DOHH2 (cell line): ENCODE measurements around the gene KIR3DL1.
"Not testable (repeated sequence)": the region's sequence is repeated elsewhere in the genome, so short reads cannot be mapped to it uniquely, and the experiment has no call there.

ENCODE experiments used
- H3F3A ChIP-seq: fragments of 200-600 bp; sonication (generic), shearing (Covaris generic); 2 replicates; pipeline ENCODE4 v1.6.0; 2016; ENCODE audit warnings: antibody characterized with exemption, mild to moderate bottlenecking; ENCODE audit not compliant: control insufficient read depth, insufficient read depth
- H3K27ac ChIP-seq: fragments of 200-600 bp; sonication (generic); 2 replicates; pipeline ENCODE4 v1.5.1; 2014; ENCODE audit warnings: low read depth, mild to moderate bottlenecking, low read length, moderate library complexity
- H3K27me3 ChIP-seq: fragments of 200-600 bp; sonication (generic); 2 replicates; pipeline ENCODE4 v1.6.1; 2014; ENCODE audit warnings: mild to moderate bottlenecking, low read length, mixed read lengths; ENCODE audit not compliant: control insufficient read depth
- H3K36me3 ChIP-seq: fragments of 200-600 bp; sonication (generic); 2 replicates; pipeline ENCODE4 v1.6.1; 2014; ENCODE audit warnings: mild to moderate bottlenecking, low read length, moderate library complexity, mixed read lengths; ENCODE audit not compliant: control insufficient read depth
- H3K4me1 ChIP-seq: fragments of 200-600 bp; sonication (generic); 2 replicates; pipeline ENCODE4 v1.6.1; 2014; ENCODE audit warnings: mild to moderate bottlenecking, low read length, mixed read lengths; ENCODE audit not compliant: control insufficient read depth
- H3K4me2 ChIP-seq: fragments of 200-600 bp; sonication (generic); 2 replicates; pipeline ENCODE4 v1.6.0; 2014; ENCODE audit warnings: mild to moderate bottlenecking, low read length, moderate library complexity
- H3K4me3 ChIP-seq: fragments of 200-600 bp; sonication (generic); 2 replicates; pipeline ENCODE4 v1.5.1; 2014; ENCODE audit warnings: mild to moderate bottlenecking, low read length, mixed read lengths
- H3K79me2 ChIP-seq: fragments of 200-600 bp; sonication (generic); 2 replicates; pipeline ENCODE4 v1.6.1; 2014; ENCODE audit warnings: mild to moderate bottlenecking, low read length, mixed read lengths; ENCODE audit not compliant: control insufficient read depth
- H3K9me2 ChIP-seq: fragments of 200-600 bp; sonication (generic); replicated peaks from 2 replicates; pipeline ENCODE4 v1.6.1; 2014; ENCODE audit warnings: mild to moderate bottlenecking, low read length, mixed read lengths; ENCODE audit not compliant: control insufficient read depth
- H3K9me3 ChIP-seq: fragments of 200-600 bp; sonication (generic); 2 replicates; pipeline ENCODE4 v1.6.1; 2014; ENCODE audit warnings: antibody characterized with exemption, low read length, mixed read lengths; ENCODE audit not compliant: control insufficient read depth, insufficient read depth
- H4K20me1 ChIP-seq: fragments of 200-600 bp; sonication (generic); 2 replicates; pipeline ENCODE4 v1.6.0; 2014; ENCODE audit warnings: low read depth, mild to moderate bottlenecking, antibody characterized with exemption, low read length, moderate library complexity; ENCODE audit not compliant: control insufficient read depth, insufficient read depth
- CTCF ChIP-seq: fragments of 200-600 bp; sonication (generic); IDR thresholded peaks from one replicate; pipeline ENCODE4 v1.5.1; 2014; ENCODE audit warnings: antibody characterized with exemption, mild to moderate bottlenecking, low read depth, low read length; ENCODE audit not compliant: poor library complexity, severe bottlenecking
- EZH2phosphoT487 ChIP-seq: fragments of 200-600 bp; sonication (generic); IDR thresholded peaks from 2 replicates; pipeline ENCODE4 v1.6.1; 2017; ENCODE audit warnings: borderline replicate concordance, mild to moderate bottlenecking, antibody characterized with exemption, low read length, moderate library complexity, mixed read lengths

The KIR3DL1 gene

DNA sequence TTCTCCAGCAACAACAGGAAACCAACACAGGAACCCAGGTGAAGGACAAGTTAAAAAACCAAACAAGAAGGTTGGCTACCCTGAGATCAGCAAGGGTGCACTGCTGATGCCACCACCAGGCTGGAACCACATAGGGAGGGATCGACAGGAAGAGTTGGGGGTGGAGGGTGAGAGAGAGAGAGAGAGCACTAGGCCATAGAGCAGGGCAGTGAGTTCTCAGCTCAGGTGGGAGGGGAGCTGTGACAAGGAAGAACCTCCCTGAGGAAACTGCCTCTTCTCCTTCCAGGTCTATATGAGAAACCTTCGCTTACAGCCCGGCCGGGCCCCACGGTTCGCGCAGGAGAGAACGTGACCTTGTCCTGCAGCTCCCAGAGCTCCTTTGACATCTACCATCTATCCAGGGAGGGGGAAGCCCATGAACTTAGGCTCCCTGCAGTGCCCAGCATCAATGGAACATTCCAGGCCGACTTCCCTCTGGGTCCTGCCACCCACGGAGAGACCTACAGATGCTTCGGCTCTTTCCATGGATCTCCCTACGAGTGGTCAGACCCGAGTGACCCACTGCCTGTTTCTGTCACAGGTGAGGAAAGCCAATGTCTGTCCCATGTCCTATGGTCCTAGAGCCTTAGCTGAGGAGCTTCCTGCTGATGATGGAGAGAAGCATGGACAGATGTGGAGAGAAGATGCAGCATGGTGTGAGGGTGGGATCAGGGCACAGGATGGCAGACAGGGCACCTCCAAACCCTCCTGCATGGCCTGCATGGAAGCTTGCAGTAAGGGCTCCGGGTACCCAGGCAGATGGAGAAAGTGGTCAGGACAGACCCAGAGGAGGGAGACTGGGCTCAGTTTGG is 10.4 kb upstream of the KIR3DL1 start:
- Histone ChIP-seq H3K4me3 (no peak overlapping the region), H3K79me2 (no peaks in the 10 kb centered on the region), H3K9me2 (no peaks in the 10 kb centered on the region), H3F3A (no peaks in the 10 kb centered on the region), H3K27ac (no peak overlapping the region), H3K27me3 (peaks cover 8% of the 10 kb centered on the region; the same call in 1 of the 2 replicates), H4K20me1 (no peaks in the 10 kb centered on the region), H3K4me2 (no peak overlapping the region), H3K36me3 (no peaks in the 10 kb centered on the region), H3K4me1 (no peaks in the 10 kb centered on the region), H3K9me3 (no peaks in the 10 kb centered on the region)
- TF ChIP-seq CTCF = no peak
- TF ChIP-seq EZH2phosphoT487 = no peak

DNA sequence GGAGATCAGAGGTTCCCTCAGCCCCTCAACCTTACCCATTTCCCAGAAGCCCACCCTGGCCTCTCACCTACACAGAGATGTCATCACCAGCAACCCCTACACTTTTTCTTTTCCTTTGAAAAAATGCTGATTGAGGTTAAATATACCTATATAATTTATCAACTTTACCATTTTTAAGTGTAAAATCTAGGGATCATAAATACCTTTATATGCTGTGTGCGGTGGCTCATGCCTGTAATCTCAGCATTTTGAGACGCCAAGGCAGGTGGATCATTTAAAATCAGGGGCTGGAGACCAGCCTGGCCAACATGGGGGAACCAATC is 9.8 kb upstream of the KIR3DL1 start:
- no peaks in the 10 kb centered on the region for H3K4me1 ChIP-seq
- H3K4me3 ChIP-seq = no peak overlapping the region
- H4K20me1 ChIP-seq = no peaks in the 10 kb centered on the region
- no peaks in the 10 kb centered on the region for H3K79me2 ChIP-seq
- H3K27ac ChIP-seq = no peak overlapping the region
- H3K36me3 ChIP-seq = no peaks in the 10 kb centered on the region
- H3F3A ChIP-seq = no peaks in the 10 kb centered on the region
- no peak for TF ChIP-seq EZH2phosphoT487
- H3K4me2 ChIP-seq = no peak overlapping the region
- no peaks in the 10 kb centered on the region for H3K9me2 ChIP-seq
- no peaks in the 10 kb centered on the region for H3K9me3 ChIP-seq
- peaks cover 8% of the 10 kb centered on the region; the same call in 1 of the 2 replicates for H3K27me3 ChIP-seq

DNA sequence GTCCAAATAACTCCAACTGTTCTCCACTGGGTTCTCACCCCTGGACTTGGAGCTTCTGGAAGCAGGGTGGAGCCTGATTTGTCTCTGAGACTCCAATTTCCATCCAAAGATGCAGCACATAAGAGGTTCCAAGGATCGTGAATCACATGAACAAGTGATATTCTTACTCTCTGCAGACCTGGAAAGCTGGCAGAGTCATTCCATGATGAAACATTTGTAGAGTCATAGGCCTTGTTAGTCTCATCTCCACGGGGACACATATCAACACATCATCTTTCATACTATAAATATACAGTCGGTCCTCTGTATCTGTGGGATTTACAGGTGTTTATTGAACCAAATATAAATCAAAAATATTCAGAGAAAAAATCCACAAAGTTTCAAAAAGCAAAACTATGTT is 1.7 kb upstream of the KIR3DL1 start:
- not testable (repeated sequence) for H3K4me3 ChIP-seq, H3K27me3 ChIP-seq, H3K36me3 ChIP-seq, H3K9me3 ChIP-seq, H4K20me1 ChIP-seq, H3F3A ChIP-seq, H3K27ac ChIP-seq, H3K9me2 ChIP-seq, H3K4me1 ChIP-seq, H3K79me2 ChIP-seq, H3K4me2 ChIP-seq

DNA sequence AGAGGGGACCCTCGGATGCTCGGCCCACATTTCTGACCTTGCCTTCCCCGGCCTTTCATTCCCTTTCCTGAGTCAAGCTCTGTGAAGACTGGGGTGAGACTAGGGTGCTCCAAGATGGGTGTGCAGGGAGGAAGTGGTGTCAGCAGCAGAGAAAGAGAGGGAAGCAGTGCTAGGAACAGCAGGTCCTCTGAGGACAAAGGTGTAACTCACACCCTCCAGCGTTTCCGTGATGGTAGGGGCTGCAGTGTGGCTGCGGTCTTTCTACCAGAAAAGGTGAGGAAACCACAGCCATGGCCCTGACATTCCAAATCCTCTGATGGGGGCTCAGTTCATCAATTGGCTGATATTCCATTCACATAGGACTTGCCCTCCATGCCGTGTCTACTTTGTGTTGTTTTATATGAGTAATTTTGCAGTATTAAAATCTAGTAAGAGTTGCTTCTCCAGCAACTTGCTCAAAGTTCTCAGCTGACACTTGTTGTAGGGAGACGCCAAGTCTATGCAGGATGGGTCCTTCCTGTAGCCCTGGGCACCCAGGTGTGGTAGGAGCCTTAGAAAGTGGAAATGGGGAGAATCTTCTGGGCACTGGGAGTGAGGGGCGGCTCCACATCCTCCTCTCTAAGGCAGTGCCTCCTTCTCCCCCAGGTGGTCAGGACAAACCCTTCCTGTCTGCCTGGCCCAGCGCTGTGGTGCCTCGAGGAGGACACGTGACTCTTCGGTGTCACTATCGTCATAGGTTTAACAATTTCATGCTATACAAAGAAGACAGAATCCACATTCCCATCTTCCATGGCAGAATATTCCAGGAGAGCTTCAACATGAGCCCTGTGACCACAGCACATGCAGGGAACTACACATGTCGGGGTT is 1.6 kb downstream of the KIR3DL1 start:
- Histone ChIP-seq H3K4me1 (no peaks in the 10 kb centered on the region), H3K79me2 (no peaks in the 10 kb centered on the region), H3K27ac (no peak overlapping the region), H3K4me3 (no peak overlapping the region), H3K9me3 (no peaks in the 10 kb centered on the region), H4K20me1 (no peaks in the 10 kb centered on the region), H3K36me3 (no peaks in the 10 kb centered on the region), H3K4me2 (no peak overlapping the region), H3K9me2 (no peaks in the 10 kb centered on the region), H3F3A (no peaks in the 10 kb centered on the region), H3K27me3 (0 out of 2 replicates have a peak, but pooled peaks cover 2% of the 10 kb centered on the region)
- TF ChIP-seq EZH2phosphoT487 (no peak), CTCF (no peak)

GRCh38 chr19:54824416-54824815 is 8.1 kb downstream of the KIR3DL1 start:
- H3K36me3 ChIP-seq, H3K9me2 ChIP-seq, H3K9me3 ChIP-seq, H3K79me2 ChIP-seq, H3F3A ChIP-seq, H3K27ac ChIP-seq, H3K4me2 ChIP-seq, H3K27me3 ChIP-seq, H4K20me1 ChIP-seq, H3K4me3 ChIP-seq, H3K4me1 ChIP-seq: not testable (repeated sequence)

GRCh38 chr19:54825326-54825725 is 9.1 kb downstream of the KIR3DL1 start:
- H3F3A ChIP-seq, H3K4me1 ChIP-seq, H3K4me3 ChIP-seq, H3K27ac ChIP-seq, H3K27me3 ChIP-seq, H3K9me2 ChIP-seq, H3K4me2 ChIP-seq, H4K20me1 ChIP-seq, H3K36me3 ChIP-seq, H3K79me2 ChIP-seq, H3K9me3 ChIP-seq: not testable (repeated sequence)
